H1 (cell line): ENCODE measurements around the gene RHEB. TPM values are rescaled to one million over a fixed set of nuclear protein-coding genes. Genes with fewer than 3 reads are reported as not detected.

Experiments used
- CTCF ChIA-PET: fragments of 300-600 bp; sonication (Branson Sonifier 250); formaldehyde crosslinking; loops from one replicate; lab custom pipeline; 2021; ENCODE audit not compliant: partially characterized antibody; lab: Charles Lee
- POLR2A ChIA-PET: fragments of 300-600 bp; sonication (Branson Sonifier 250); formaldehyde crosslinking; loops from one replicate; lab custom pipeline; 2021; ENCODE audit warnings: inconsistent platforms; ENCODE audit not compliant: partially characterized antibody; lab: Charles Lee
- DNase-seq, 2 experiments: peaks; one replicate each; pipeline versions ENCODE4 v3.0.0 to v3.0.0-alpha.2; 2010 to 2022; ENCODE audit warnings: low spot score in 2 of 2, low read depth in 1 of 2, mixed read lengths in 1 of 2
- FAIRE-seq: peaks from 2 replicates; lab custom pipeline; 2011; peaks lifted over from hg19 to GRCh38; lab: Jason Lieb, UNC
- H2AFZ ChIP-seq: 2 replicates; pipeline ENCODE4 v1.8.1; 2012; ENCODE audit warnings: low read length, inconsistent platforms
- H2AK5ac ChIP-seq: 2 replicates; pipeline ENCODE4 v1.6.1; 2013; ENCODE audit warnings: low read depth, low read length
- H2BK120ac ChIP-seq: replicated peaks from 2 replicates; pipeline ENCODE3; 2013; ENCODE audit warnings: low read depth, low read length, inconsistent platforms
- H2BK12ac ChIP-seq: 2 replicates; pipeline ENCODE4 v1.6.1; 2013; ENCODE audit warnings: low read depth, low read length
- H2BK15ac ChIP-seq: 2 replicates; pipeline ENCODE4 v1.6.1; 2013; ENCODE audit warnings: low read length
- H2BK20ac ChIP-seq: 2 replicates; pipeline ENCODE4 v1.6.1; 2013; ENCODE audit warnings: low read length
- H2BK5ac ChIP-seq: 2 replicates; pipeline ENCODE4 v1.6.1; 2013; ENCODE audit warnings: low read depth, low read length
- H3K14ac ChIP-seq: 2 replicates; pipeline ENCODE4 v1.6.1; 2013; ENCODE audit warnings: inconsistent platforms; ENCODE audit not compliant: insufficient read length
- H3K18ac ChIP-seq: 2 replicates; pipeline ENCODE4 v1.6.1; 2013; ENCODE audit warnings: low read length; ENCODE audit errors: extremely low read depth
- H3K23ac ChIP-seq: 2 replicates; pipeline ENCODE4 v1.6.1; 2013; ENCODE audit warnings: inconsistent platforms; ENCODE audit not compliant: insufficient read length
- H3K23me2 ChIP-seq: 2 replicates; pipeline ENCODE4 v1.6.1; 2013; ENCODE audit warnings: low read depth, low read length
- H3K27ac ChIP-seq: 2 replicates; pipeline ENCODE4 v1.6.1; 2011; ENCODE audit warnings: low read depth, low read length, inconsistent platforms
- H3K27me3 ChIP-seq, 4 experiments: replicated peaks in 1 of 4; 1 replicate in 1 of 4; 2 replicates in 3 of 4; pipeline versions ENCODE4 v1.6.1 to v1.8.1; 2011 to 2013; ENCODE audit warnings: low read length in 3 of 4, mild to moderate bottlenecking in 3 of 4, inconsistent platforms in 2 of 4, mixed read lengths in 2 of 4, moderate library complexity in 1 of 4; ENCODE audit not compliant: control insufficient read depth in 3 of 4, insufficient read depth in 3 of 4; ENCODE audit errors: extremely low read depth in 1 of 4
- H3K36me3 ChIP-seq, 4 experiments: 2 replicates each; pipeline versions ENCODE4 v1.6.1 to v1.8.1; 2011 to 2013; ENCODE audit warnings: mild to moderate bottlenecking in 4 of 4, low read length in 3 of 4, moderate library complexity in 2 of 4, control low read depth in 1 of 4, inconsistent platforms in 1 of 4; ENCODE audit not compliant: insufficient read depth in 4 of 4, control insufficient read depth in 2 of 4
- H3K4ac ChIP-seq: replicated peaks from 2 replicates; pipeline ENCODE3; 2013; ENCODE audit warnings: low read length, low read depth, mixed read lengths, inconsistent platforms; ENCODE audit not compliant: insufficient read length
- H3K4me1 ChIP-seq, 4 experiments: replicated peaks in 1 of 4; 1 replicate in 1 of 4; 2 replicates in 3 of 4; pipeline versions ENCODE4 v1.6.1 to v1.8.1; 2011 to 2013; ENCODE audit warnings: low read length in 3 of 4, inconsistent platforms in 2 of 4, mixed read lengths in 1 of 4; ENCODE audit not compliant: insufficient read depth in 4 of 4, control insufficient read depth in 3 of 4
- H3K4me2 ChIP-seq, 2 experiments: 2 replicates each; pipeline versions ENCODE4 v1.6.1 to v1.8.1; 2011 to 2013; ENCODE audit warnings: low read depth in 2 of 2, low read length in 2 of 2, control low read depth in 1 of 2, inconsistent platforms in 1 of 2, mild to moderate bottlenecking in 1 of 2; ENCODE audit not compliant: insufficient read depth in 1 of 2
- H3K4me3 ChIP-seq, 4 experiments: fragments of 200-600, 300-600 bp in 1 of 4; sonication (generic), shearing (Covaris generic), sonication (Bioruptor Twin) in 1 of 4; 2 replicates each; pipeline versions ENCODE4 v1.5.1 to v1.8.1; 2011 to 2016; ENCODE audit warnings: low read length in 4 of 4, low read depth in 3 of 4, control low read depth in 2 of 4, inconsistent platforms in 2 of 4, mild to moderate bottlenecking in 2 of 4, mixed read lengths in 1 of 4, moderate library complexity in 1 of 4; ENCODE audit not compliant: insufficient read depth in 2 of 4; ENCODE audit errors: extremely low read depth in 1 of 4
- H3K56ac ChIP-seq: replicated peaks from 2 replicates; pipeline ENCODE3; 2013; ENCODE audit warnings: low read depth, mild to moderate bottlenecking, mixed read lengths, low read length, inconsistent platforms; ENCODE audit not compliant: insufficient read length
- H3K79me1 ChIP-seq: 2 replicates; pipeline ENCODE4 v1.6.1; 2013; ENCODE audit warnings: low read depth, low read length, control low read depth
- H3K79me2 ChIP-seq, 2 experiments: 2 replicates each; pipeline versions ENCODE4 v1.6.1 to v1.8.1; 2012 to 2013; ENCODE audit warnings: low read length in 2 of 2, mild to moderate bottlenecking in 2 of 2, inconsistent platforms in 1 of 2; ENCODE audit not compliant: insufficient read depth in 2 of 2, control insufficient read depth in 1 of 2
- H3K9ac ChIP-seq, 4 experiments: replicated peaks in 1 of 4; 1 replicate in 1 of 4; 2 replicates in 3 of 4; pipeline versions ENCODE4 v1.6.1 to v1.8.1; 2011 to 2013; ENCODE audit warnings: low read depth in 3 of 4, low read length in 3 of 4, control low read depth in 2 of 4, mild to moderate bottlenecking in 2 of 4, moderate library complexity in 2 of 4, inconsistent platforms in 1 of 4; ENCODE audit errors: extremely low read depth in 1 of 4
- H3K9me3 ChIP-seq, 2 experiments: 2 replicates each; pipeline versions ENCODE4 v1.6.1 to v1.8.1; 2012 to 2013; ENCODE audit warnings: mild to moderate bottlenecking in 2 of 2, moderate library complexity in 2 of 2, control low read depth in 1 of 2, inconsistent platforms in 1 of 2, low read depth in 1 of 2, low read length in 1 of 2, mixed read lengths in 1 of 2; ENCODE audit not compliant: insufficient read depth in 2 of 2
- H4K20me1 ChIP-seq, 2 experiments: replicated peaks in 1 of 2; 2 replicates each; pipeline versions ENCODE3 to v1.8.1; 2011 to 2013; ENCODE audit warnings: inconsistent platforms in 2 of 2, low read length in 2 of 2, mild to moderate bottlenecking in 1 of 2; ENCODE audit not compliant: insufficient read depth in 2 of 2, control insufficient read depth in 1 of 2
- H4K5ac ChIP-seq: 2 replicates; pipeline ENCODE4 v1.6.1; 2013; ENCODE audit warnings: low read length, low read depth, mixed read lengths, inconsistent platforms; ENCODE audit not compliant: insufficient read length
- H4K8ac ChIP-seq: 2 replicates; pipeline ENCODE4 v1.8.0; 2013; ENCODE audit warnings: mild to moderate bottlenecking, moderate library complexity, low read length, inconsistent platforms; ENCODE audit not compliant: insufficient read depth; ENCODE audit errors: extremely low read depth
- H4K91ac ChIP-seq: replicated peaks from 2 replicates; pipeline ENCODE3; 2013; ENCODE audit warnings: low read length, mixed read lengths, inconsistent platforms; ENCODE audit not compliant: insufficient read length
- MAFK ChIP-seq: IDR thresholded peaks from 2 replicates; pipeline ENCODE4 v1.6.1; 2012; ENCODE audit warnings: low read depth, mild to moderate bottlenecking, improper control_type of control experiment, low read length
- TBP ChIP-seq: IDR thresholded peaks from 2 replicates; pipeline ENCODE4 v1.6.1; 2011; ENCODE audit warnings: low read depth, low read length, improper control_type of control experiment
- WGBS, 2 experiments: shearing (Covaris generic) in 1 of 2; methylation state at CpG; one replicate each; pipeline versions ENCODE4 v1.1.6 to v1.1.7; 2013 to 2015; ENCODE audit warnings: low lambda C conversion rate in 2 of 2, mixed read lengths in 2 of 2, inconsistent platforms in 1 of 2, low coverage in 1 of 2, missing lambda C conversion rate in 1 of 2; ENCODE audit not compliant: insufficient replicate concordance in 2 of 2, insufficient coverage in 1 of 2, insufficient read length in 1 of 2; ENCODE audit errors: extremely low coverage in 1 of 2, missing lambda C conversion rate in 1 of 2; 5-methylcytosine and 5-hydroxymethylcytosine counted together
- polyA plus RNA-seq, 7 experiments: library from polyadenylated mRNA; depleted of rRNA in 3 of 7; stranded (reverse) in 5 of 7; unstranded in 2 of 7; fragments of >200 nt in 5 of 7; fragments of 200-250 nt in 2 of 7; gene quantifications; 1 replicate in 5 of 7; 2 replicates in 1 of 7; 4 replicates in 1 of 7; pipeline versions ENCODE4 v1.2.1 to v1.2.3, GENCODE V29; 2011 to 2013; ENCODE audit warnings: missing spikeins in 2 of 7, mixed read lengths in 2 of 7
- total RNA-seq: library from RNA; stranded (reverse); fragmentation: NEBNext Ultra II Directional; extraction: Animal tissue kit (Norgen Biotek cat#: 25700); gene quantifications from 2 replicates; pipeline ENCODE4 v1.2.1, GENCODE V29; 2021

RHEB gene
- total and polyA plus RNA-seq, 2 of the 8 experiments (the other 6 are each of a cell fraction or from before 2014, with no cell fraction given), result 60.8 to 132 TPM

DNA sequence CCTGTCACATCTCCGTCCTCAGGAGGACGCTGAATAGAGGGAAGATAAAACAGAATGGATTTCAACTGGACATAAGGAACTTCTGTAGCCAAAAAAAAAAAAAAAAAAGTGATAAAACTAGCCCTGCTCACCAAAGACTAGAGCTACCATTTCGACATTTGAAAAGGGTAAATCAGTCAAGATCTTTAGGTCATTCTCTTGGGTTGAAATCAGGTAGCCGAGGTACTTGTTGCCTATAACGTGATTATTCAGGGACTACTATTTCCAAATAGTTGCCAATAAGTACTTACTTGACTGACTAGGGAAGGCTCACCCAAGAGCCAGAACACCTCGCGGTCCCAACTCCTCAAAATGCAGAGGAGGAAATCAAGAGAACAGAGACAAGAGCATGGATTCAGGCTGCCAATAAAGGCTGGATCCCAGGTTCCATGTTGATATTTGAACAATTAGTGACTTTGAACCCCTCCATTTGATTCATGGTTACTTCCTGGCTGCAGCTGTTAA lies 2.0 kb downstream of the RHEB start:
- Histone ChIP-seq H3K9me3 (peaks cover 0 to 2% of the 10 kb centered on the region in 2 experiments; a peak in 1 of 4 replicates), H2BK20ac (no peak overlapping the region), H4K20me1 (peaks cover 24 to 30% of the 10 kb centered on the region in 2 experiments), H3K4me3 (peak overlapping the region; percentile 96 to 98 (median 97)), H2BK120ac (no peak overlapping the region), H3K23me2 (peaks cover 11% of the 10 kb centered on the region), H2BK15ac (no peak overlapping the region), H3K18ac (no peak overlapping the region), H4K91ac (no peak overlapping the region), H3K4me2 (peak overlapping the region; percentile 91 to 92), H3K27me3 (peaks cover 0 to 5% (median 4%) of the 10 kb centered on the region in 4 experiments; a peak in 2 of 7 replicates), H3K9ac (peak overlapping the region in 3 of 4 experiments; percentile 86 to 97 (median 93); a peak in 4 of 7 replicates), H2AFZ (no peak overlapping the region), H2BK12ac (no peak overlapping the region), H3K4ac (no peak overlapping the region), H3K36me3 (no peaks in the 10 kb centered on the region), H3K79me1 (peaks cover 5% of the 10 kb centered on the region), H4K8ac (no peak overlapping the region), H2BK5ac (no peak overlapping the region; the same call in 1 of the 2 replicates), H4K5ac (no peak overlapping the region), H3K27ac (no peak overlapping the region), H3K14ac (no peak overlapping the region), H3K79me2 (peaks cover 43 to 64% of the 10 kb centered on the region in 2 experiments), H3K56ac (no peak overlapping the region), H2AK5ac (no peak overlapping the region), H3K23ac (no peak overlapping the region), H3K4me1 (peaks cover 2 to 14% (median 6%) of the 10 kb centered on the region in 4 experiments; a peak in 4 of 7 replicates)
- ChIA-PET POLR2A (interaction anchor here (0.8 to 6.3 kb wide), 6 partner anchors 12 to 112 kb away, joined by 3 to 42 read pairs (median 5); no protein-coding TSS in a partner anchor), CTCF (interaction anchor here (0.6 to 1.2 kb wide), 4 partner anchors 9 to 258 kb away, joined by 3 to 6 read pairs (median 4); no protein-coding TSS in a partner anchor)
- WGBS, 2 experiments, result 64% methylated on average over 7 of the region's 7 CpGs; no CpG with 5 or more reads in 1 of the 2 experiments
- DNase-seq (no peak), FAIRE-seq (no peak)
- TF ChIP-seq TBP, result no peak
- TF ChIP-seq MAFK, result no peak
